Stimulated activated CD4-positive, alpha-beta T cell treated with anti-CD3 and anti-CD28 coated beads, TNF-alpha, amount 100 ng/mL, for 1 hour (primary cell): Measurements from ENCODE around the gene APOF.
"Not testable (repeated sequence)": the region's sequence is repeated elsewhere in the genome, so short reads cannot be mapped to it uniquely, and the experiment has no call there.

Experiments used
- DNase-seq, 3 donors: peaks; one replicate each; pipeline ENCODE4 v3.0.0-alpha.2; 2020; ENCODE audit warnings: low read depth in 3 of 3, low spot score in 1 of 3

APOF gene

GRCh38 chr12:56362130-56363059 lies at the start of gene APOF:
TSS of gene APOF (minus strand) at chr12:56362857. CDS start at chr12:56362745, 112 bp downstream.
- no peak for DNase-seq

DNA sequence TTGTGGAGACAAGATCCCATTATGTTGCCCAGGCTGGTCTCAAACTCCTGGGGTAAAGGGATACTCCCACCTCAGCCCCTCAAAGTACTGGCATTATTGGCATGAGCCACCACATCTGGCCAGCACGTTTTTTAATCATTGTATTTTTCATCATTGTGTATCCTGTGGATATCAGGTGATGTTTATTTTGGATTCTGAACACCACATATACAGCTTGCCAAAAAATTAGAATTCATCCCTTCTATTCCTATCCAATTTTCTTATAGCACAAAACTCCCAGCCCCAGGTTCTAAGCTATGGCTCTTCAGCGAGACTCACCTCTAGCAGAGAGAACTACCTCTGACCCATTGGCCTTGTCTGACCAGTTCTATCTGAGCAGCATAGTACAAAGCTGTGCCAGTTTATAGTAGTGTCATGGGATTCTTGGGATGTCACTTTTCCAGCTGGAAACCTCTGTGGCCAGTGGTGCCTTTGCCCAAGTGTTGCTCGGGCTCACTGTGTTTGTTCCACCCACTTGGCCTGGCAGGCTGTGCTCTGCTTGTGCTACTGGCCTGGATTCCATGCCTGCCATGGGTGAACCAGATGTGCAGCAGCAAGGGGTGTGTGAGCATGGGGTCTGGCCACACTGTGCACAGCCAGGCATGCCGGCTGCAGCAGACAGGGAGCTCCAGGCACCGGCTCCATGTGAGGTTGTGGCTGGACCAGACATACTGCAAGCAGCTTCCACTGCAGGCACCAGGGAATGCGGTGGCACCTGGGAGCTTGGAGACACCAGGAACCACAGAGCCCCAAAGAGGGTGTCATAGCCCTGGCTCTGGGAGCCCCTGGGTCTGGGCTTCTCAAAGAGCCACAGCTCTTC lies 49.4 kb upstream of the APOF start:
- DNase-seq = no peak

DNA sequence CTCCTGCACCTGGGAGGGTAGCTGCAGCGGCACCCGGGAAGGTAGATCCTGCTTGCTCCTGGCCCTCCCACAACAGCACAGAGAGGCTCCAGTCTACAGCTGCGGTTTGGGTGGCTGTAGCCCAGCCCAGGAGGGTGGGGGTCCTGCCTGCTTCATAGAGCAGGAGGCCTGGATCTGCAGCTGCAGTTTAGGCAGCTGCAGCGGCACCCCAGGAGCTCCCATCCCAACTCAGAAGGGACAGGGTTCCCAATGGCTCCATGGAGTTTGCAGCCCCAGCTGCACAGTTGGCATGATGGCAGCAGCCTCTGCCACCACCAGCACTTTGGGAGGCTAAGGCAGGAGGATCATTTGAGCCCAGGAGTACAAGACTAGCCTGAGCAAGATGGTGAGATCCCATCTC lies 48.1 kb upstream of the APOF start:
- DNase-seq = no peak

GRCh38 chr12:56408799-56409417 lies 46.3 kb upstream of the APOF start:
- no peak for DNase-seq

GRCh38 chr12:56404227-56404626 lies 41.6 kb upstream of the APOF start:
- DNase-seq = not testable (repeated sequence)

- DNase-seq = not testable (repeated sequence)
These were observed 39.0 kb upstream of the APOF start for GRCh38 chr12:56401612-56402011.

GRCh38 chr12:56401125-56401524 lies 38.5 kb upstream of the APOF start:
- DNase-seq = not testable (repeated sequence)

- not testable (repeated sequence) for DNase-seq
These were observed 36.8 kb upstream of the APOF start for GRCh38 chr12:56399466-56399865.

DNA sequence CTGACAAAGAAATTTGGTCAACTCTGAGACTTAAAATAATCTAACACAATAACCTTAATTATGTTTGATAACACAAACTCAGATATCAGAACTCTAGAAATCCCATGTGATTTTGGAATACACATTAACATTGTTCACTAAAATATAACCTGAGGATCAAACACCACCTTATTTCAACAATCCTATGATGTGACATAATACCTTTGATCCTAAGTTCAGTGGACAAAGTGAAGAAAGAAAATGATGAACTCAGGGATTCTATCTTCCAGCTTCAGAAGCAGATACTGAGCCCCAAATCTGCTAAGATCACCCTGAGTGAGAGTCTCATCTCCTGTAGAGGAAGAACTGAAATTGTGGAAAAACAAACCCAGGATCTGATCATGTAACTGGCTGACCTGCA lies 35.7 kb upstream of the APOF start:
- no peak for DNase-seq

GRCh38 chr12:56392331-56392730 lies 29.7 kb upstream of the APOF start:
- no peak for DNase-seq

- no peak for DNase-seq
These were observed 29.1 kb upstream of the APOF start for GRCh38 chr12:56391721-56392120.

GRCh38 chr12:56389412-56389811 lies 26.8 kb upstream of the APOF start:
- no peak for DNase-seq

DNA sequence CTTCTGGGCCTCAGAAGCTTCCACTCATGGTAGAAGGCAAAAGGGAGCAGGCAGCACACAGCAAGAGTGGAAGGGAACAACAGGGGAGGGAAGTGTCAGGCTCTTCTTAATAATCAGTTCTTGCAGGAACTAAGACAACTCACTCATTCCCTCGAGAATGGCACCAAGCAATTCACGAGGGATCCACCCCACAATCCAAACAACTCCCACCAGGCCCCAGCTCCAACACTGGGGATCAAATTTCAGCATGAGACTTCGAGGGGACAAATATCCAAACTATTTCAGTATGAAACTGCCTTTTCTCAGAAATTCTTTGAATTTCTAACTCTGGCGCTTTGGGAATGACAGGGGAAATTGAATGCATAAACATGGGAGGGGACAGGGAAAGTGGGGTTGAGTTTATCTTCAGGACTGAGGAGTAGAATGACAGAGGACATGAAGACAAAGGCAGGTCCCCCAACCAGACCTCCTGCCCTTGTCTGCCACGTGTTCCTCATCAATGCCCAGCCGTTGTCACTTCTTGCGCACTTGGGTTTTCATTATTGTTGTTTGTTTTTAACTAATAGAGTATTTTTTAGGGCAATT lies 24.6 kb upstream of the APOF start:
- DNase-seq = no peak

DNA sequence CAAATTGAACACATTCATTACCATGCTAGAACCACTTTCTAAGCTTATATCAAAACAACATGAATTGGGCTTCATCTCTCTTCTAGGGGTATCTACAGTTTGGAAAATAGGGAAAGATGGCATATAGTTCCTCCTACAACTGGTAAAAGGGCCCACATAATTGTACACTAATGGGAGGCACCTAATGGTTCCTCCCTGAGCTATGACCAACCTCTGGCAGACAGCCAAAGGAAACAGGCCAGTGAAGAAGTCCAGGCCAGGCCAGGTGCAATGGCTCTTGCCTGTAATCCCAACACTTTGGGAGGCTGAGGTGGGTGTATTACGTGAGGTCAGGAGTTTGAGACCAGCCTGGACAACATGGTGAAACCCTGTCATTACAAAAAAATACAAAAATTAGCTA lies 23.2 kb upstream of the APOF start:
- no peak for DNase-seq

DNA sequence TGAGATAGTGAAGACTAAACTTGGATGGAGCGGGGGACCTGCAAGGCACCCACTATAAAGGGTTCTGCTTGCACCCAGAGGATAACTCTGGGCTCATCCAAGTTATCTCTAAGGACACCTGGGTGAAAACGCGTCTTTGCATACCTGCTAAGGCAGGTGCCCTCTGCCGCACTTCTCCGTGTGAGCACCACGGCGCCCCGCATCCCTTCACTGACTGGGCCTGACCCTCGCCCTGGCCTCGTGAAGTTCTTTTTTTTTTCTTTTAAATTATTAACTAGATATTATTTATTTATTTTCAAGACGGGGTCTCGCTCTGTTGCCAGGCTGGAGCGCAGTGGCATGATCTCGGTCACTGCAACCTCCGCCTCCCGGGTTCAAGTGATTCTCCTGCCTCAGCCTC lies 20.0 kb upstream of the APOF start:
- no peak for DNase-seq

GRCh38 chr12:56377989-56378316 lies 15.3 kb upstream of the APOF start:
- DNase-seq = no peak

- no peak for DNase-seq
These were observed 14.8 kb upstream of the APOF start for GRCh38 chr12:56377310-56377988.

- DNase-seq = no peak
These were observed 13.2 kb upstream of the APOF start for GRCh38 chr12:56375598-56376434.

GRCh38 chr12:56374726-56375597 lies 12.3 kb upstream of the APOF start:
- no peak for DNase-seq
